Endothelial cell (in vitro differentiated cells): Measurements from ENCODE around the gene DEAF1. TPM values are rescaled to one million over a fixed set of nuclear protein-coding genes. Genes with fewer than 3 reads are reported as not detected.

Experiments
- DNase-seq: peaks from one replicate; pipeline ENCODE4 v3.0.0; 2021; ENCODE audit warnings: low spot score
- H3K27ac Mint-ChIP-seq: one replicate; pipeline ENCODE4 v1.8.0; 2021; ENCODE audit warnings: mixed read lengths, inconsistent platforms; ENCODE audit not compliant: unreplicated experiment
- H3K27me3 Mint-ChIP-seq: one replicate; pipeline ENCODE4 v1.8.0; 2021; ENCODE audit warnings: mild to moderate bottlenecking, moderate library complexity, mixed read lengths, inconsistent platforms; ENCODE audit not compliant: unreplicated experiment
- H3K36me3 Mint-ChIP-seq: one replicate; pipeline ENCODE4 v1.8.0; 2021; ENCODE audit warnings: mild to moderate bottlenecking, low read depth, mixed read lengths, inconsistent platforms; ENCODE audit not compliant: unreplicated experiment
- H3K4me1 Mint-ChIP-seq: one replicate; pipeline ENCODE4 v1.8.0; 2021; ENCODE audit warnings: mild to moderate bottlenecking, mixed read lengths, inconsistent platforms; ENCODE audit not compliant: unreplicated experiment
- H3K4me3 Mint-ChIP-seq: one replicate; pipeline ENCODE4 v1.8.0; 2021; ENCODE audit warnings: mild to moderate bottlenecking, mixed read lengths, inconsistent platforms; ENCODE audit not compliant: unreplicated experiment
- H3K9me3 Mint-ChIP-seq: one replicate; pipeline ENCODE4 v1.8.0; 2021; ENCODE audit warnings: mixed read lengths, inconsistent platforms; ENCODE audit not compliant: unreplicated experiment
- total RNA-seq: library from RNA; stranded (reverse); fragmentation: NEBNext Ultra II Directional; extraction: Animal tissue kit (Norgen Biotek cat#: 25700); gene quantifications from one replicate; pipeline ENCODE4 v1.2.1, GENCODE V29; 2021; ENCODE audit not compliant: unreplicated experiment
- TF ChIP-seq, protein P1 (sequence below): fragments of 200-600 bp; sonication (generic); IDR thresholded peaks from one replicate; pipeline ENCODE4 v1.5.0; 2021; ENCODE audit warnings: antibody characterized with exemption; ENCODE audit not compliant: unreplicated experiment

The DEAF1 gene
- total RNA-seq, 1 donor from 2014 or later = 118 TPM

DNA sequence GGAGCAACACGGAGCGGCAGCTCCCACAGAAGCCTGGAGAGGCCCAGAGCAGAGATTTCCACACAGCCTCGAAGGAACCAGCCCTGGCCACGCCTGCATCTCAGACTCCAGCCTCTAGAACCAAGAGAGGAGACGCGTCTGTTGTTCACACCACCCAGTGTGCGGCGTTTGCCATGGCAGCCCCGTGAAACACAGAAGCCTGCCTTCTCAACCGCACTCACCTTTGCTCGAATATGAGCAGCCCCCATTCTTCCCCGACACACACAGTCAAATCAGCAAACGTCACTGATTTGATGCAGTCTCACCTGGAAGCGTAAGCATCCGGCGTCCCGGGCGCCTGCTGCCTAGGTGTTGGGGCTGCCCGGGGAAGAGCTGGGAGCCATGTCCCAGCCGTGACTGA lies 38.0 kb upstream of the DEAF1 start:
- H3K36me3 Mint-ChIP-seq = no peaks in the 10 kb centered on the region
- no peak overlapping the region for H3K4me3 Mint-ChIP-seq
- H3K27me3 Mint-ChIP-seq = peaks cover 5% of the 10 kb centered on the region
- peaks cover 3% of the 10 kb centered on the region for H3K4me1 Mint-ChIP-seq
- no peaks in the 10 kb centered on the region for H3K9me3 Mint-ChIP-seq
- H3K27ac Mint-ChIP-seq = no peak overlapping the region
- TF ChIP-seq, protein P1, sequence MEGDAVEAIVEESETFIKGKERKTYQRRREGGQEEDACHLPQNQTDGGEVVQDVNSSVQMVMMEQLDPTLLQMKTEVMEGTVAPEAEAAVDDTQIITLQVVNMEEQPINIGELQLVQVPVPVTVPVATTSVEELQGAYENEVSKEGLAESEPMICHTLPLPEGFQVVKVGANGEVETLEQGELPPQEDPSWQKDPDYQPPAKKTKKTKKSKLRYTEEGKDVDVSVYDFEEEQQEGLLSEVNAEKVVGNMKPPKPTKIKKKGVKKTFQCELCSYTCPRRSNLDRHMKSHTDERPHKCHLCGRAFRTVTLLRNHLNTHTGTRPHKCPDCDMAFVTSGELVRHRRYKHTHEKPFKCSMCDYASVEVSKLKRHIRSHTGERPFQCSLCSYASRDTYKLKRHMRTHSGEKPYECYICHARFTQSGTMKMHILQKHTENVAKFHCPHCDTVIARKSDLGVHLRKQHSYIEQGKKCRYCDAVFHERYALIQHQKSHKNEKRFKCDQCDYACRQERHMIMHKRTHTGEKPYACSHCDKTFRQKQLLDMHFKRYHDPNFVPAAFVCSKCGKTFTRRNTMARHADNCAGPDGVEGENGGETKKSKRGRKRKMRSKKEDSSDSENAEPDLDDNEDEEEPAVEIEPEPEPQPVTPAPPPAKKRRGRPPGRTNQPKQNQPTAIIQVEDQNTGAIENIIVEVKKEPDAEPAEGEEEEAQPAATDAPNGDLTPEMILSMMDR = no peak
- DNase-seq = no peak

DNA sequence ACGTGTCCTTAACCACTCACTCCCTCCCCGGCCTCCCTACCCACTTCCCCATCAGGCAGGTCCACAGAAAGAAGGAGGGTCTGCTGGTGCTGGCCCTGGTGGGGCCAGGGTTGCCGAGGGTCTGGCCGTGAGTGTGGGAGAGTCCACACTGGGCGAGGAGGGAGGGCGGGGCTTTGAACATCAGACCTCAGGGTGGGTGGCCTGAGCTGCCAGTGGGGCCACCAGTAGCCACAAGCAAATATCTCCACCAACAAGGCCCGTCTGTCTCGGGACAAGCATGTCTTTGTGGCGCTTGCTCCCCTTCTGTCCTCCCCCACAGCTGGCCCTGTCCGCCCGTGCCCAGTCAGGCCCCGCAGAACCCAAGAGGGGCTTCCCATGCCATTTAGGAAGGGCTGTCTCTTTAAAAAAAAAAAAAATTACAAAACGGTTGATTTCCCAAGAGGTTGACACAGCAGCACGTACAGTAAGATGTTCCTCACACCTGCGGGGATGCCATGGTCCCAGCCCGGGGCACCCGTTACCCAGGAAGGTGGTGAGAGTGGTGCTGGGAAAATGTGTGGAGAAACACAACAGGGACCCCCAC lies 34.6 kb upstream of the DEAF1 start:
- Mint-ChIP-seq H3K4me3 (no peak overlapping the region), H3K36me3 (no peaks in the 10 kb centered on the region), H3K27me3 (peaks cover 2% of the 10 kb centered on the region), H3K27ac (no peak overlapping the region), H3K9me3 (no peaks in the 10 kb centered on the region), H3K4me1 (no peaks in the 10 kb centered on the region)
- no peak for DNase-seq
- TF ChIP-seq, protein P1 = no peak

DNA sequence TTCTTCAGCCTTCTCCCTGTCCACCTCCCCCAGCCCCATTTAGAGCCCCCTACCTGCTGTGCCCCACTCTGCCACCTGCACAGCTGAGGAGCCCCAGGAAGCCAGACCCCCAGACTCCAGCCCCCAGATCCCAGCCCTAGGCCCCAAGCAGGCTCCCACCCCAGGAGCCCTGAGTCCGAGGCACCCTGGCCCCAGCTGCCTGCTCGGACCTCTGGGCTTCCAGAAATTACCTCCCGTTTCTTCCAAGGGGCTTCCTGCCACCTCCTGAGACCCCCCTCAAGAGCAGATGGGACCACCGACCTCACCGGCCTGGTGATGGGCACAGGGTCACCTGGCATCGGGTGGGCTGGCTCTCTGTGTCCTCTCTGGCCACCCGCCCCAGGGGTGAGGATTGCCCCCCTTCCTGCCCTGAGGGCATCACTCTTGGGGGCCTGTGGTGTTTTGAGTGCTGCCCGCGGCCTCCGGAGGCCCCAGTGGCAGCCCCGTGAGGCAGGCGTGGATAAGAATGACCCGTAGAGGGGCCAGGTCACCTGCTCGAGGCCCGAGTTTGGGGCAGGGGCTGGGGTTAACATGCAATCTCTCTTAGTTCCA lies 34.0 kb upstream of the DEAF1 start:
- Mint-ChIP-seq H3K27ac (no peak overlapping the region), H3K27me3 (peaks cover 2% of the 10 kb centered on the region), H3K36me3 (no peaks in the 10 kb centered on the region), H3K9me3 (no peaks in the 10 kb centered on the region), H3K4me1 (no peaks in the 10 kb centered on the region), H3K4me3 (no peak overlapping the region)
- TF ChIP-seq, protein P1 = no peak
- no peak for DNase-seq

DNA sequence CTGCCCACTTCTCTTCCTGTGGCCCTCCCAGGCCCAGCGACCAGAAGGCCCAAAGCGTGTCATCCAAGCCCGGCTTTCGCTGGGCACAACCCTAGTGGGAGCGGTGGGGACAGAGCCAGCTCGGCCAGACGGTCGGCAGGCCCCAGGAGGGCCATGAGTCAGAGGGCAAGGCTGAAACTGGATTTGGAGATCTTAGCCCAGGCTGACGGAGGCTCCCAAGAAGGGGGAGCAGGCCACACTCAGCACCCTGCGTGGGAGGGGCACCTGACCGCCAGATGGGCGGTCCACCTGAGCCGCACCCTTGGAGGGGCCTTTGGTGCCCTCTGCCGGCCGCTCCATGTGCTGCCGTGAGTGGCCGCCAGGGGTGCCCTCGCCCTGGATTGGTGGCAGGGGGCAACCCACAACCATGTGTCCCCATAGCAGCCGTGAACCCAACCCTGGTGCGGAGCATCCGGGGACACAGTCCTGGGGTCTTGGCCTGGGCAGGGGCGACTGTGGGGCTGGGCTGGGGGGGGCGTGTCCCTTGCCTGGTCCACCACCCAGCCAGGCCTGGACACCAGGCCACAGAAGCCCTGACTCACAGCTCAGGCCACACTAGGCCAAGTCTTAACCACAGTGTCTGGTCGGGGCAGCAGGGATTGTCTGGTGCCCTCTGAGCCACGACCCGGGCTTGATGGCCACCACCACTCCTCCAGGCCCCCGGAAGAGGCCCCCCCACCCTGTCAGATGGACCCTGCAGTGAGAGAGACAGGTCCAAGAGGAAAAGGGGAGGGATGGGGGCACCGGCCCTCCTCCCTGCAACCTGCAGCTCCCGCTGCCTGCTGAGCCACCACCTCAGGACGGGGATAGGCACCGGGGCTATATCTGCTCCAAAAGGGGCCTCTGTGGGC lies 33.1 kb upstream of the DEAF1 start:
- TF ChIP-seq, protein P1 = peak; percentile 91
- no peaks in the 10 kb centered on the region for H3K9me3 Mint-ChIP-seq
- no peak overlapping the region for H3K27ac Mint-ChIP-seq
- no peaks in the 10 kb centered on the region for H3K36me3 Mint-ChIP-seq
- DNase-seq = peak; percentile 86
- no peaks in the 10 kb centered on the region for H3K4me1 Mint-ChIP-seq
- no peak overlapping the region for H3K4me3 Mint-ChIP-seq
- peaks cover 6% of the 10 kb centered on the region for H3K27me3 Mint-ChIP-seq
